DND-41 (cell line): ENCODE results near the gene CACNG3.

ENCODE experiments used
- CTCF ChIP-seq: IDR thresholded peaks from 2 replicates; pipeline ENCODE4 v1.5.1; 2012; ENCODE audit warnings: borderline replicate concordance, low read length, moderate library complexity, mild to moderate bottlenecking; ENCODE audit not compliant: poor library complexity, severe bottlenecking; ENCODE audit errors: extremely low read depth
- EZH2 ChIP-seq: IDR thresholded peaks from 3 replicates; pipeline ENCODE4 v1.6.1; 2012; ENCODE audit warnings: borderline replicate concordance, low read depth, mild to moderate bottlenecking, moderate library complexity, low read length, inconsistent platforms; ENCODE audit not compliant: severe bottlenecking

GRCh38 chr16:24318680-24319079 is 62.5 kb downstream of the CACNG3 start:
- TF ChIP-seq CTCF (no peak), EZH2 (no peak)
